ENCODE data around the gene TUBA8. TPM values are rescaled to one million over a fixed set of nuclear protein-coding genes. Genes with fewer than 3 reads are reported as not detected.

Gene TUBA8
- total RNA-seq, 1 experiment from 2014 or later = 2.6 TPM

- H3K4me1 Mint-ChIP-seq (ENCODE audit: low read depth, unreplicated experiment) = peaks cover 52% of the 10 kb centered on the region
- no peaks in the 10 kb centered on the region for H3K9me3 Mint-ChIP-seq (ENCODE audit: low read depth, unreplicated experiment)
- no peaks in the 10 kb centered on the region for H3K27me3 Mint-ChIP-seq (ENCODE audit: unreplicated experiment)
- TF ChIP-seq, protein P1, sequence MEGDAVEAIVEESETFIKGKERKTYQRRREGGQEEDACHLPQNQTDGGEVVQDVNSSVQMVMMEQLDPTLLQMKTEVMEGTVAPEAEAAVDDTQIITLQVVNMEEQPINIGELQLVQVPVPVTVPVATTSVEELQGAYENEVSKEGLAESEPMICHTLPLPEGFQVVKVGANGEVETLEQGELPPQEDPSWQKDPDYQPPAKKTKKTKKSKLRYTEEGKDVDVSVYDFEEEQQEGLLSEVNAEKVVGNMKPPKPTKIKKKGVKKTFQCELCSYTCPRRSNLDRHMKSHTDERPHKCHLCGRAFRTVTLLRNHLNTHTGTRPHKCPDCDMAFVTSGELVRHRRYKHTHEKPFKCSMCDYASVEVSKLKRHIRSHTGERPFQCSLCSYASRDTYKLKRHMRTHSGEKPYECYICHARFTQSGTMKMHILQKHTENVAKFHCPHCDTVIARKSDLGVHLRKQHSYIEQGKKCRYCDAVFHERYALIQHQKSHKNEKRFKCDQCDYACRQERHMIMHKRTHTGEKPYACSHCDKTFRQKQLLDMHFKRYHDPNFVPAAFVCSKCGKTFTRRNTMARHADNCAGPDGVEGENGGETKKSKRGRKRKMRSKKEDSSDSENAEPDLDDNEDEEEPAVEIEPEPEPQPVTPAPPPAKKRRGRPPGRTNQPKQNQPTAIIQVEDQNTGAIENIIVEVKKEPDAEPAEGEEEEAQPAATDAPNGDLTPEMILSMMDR (IDR thresholded peaks at IDR 0.05; ENCODE audit: unreplicated experiment) = no peak
- H3K27ac Mint-ChIP-seq (ENCODE audit: unreplicated experiment) = no peak overlapping the region
- CTCF ChIA-PET = interaction anchor here (1.0 to 3.1 kb wide), 16 partner anchors 10 to 1001 kb away, joined by 3 to 44 read pairs (median 6); partner anchors contain the start of gene MICAL3
- BruUV-seq (replicated peaks) = no TSS peak
- intact Hi-C loops (cut with micrococcal nuclease; ENCODE audit: unreplicated experiment) = loop anchor here (5.0 to 10.0 kb wide), 3 partner anchors 43 to 180 kb away; no protein-coding TSS in a partner anchor
- DNase-seq = no peak
- no peak overlapping the region for H3K4me3 Mint-ChIP-seq (ENCODE audit: low read depth, unreplicated experiment)
- peaks cover 32% of the 10 kb centered on the region for H3K36me3 Mint-ChIP-seq (ENCODE audit: insufficient read depth, unreplicated experiment)
These were observed 35.4 kb upstream of the TUBA8 start for GRCh38 chr22:18075101-18075719.

GRCh38 chr22:18075720-18076497 is 34.7 kb upstream of the TUBA8 start:
- H3K36me3 Mint-ChIP-seq (ENCODE audit: insufficient read depth, unreplicated experiment) = peaks cover 39% of the 10 kb centered on the region
- peaks cover 2% of the 10 kb centered on the region for H3K9me3 Mint-ChIP-seq (ENCODE audit: low read depth, unreplicated experiment)
- CTCF ChIA-PET = interaction anchor here (0.6 to 3.1 kb wide), 29 partner anchors 11 to 1001 kb away, joined by 3 to 44 read pairs (median 4); partner anchors contain the start of gene MICAL3
- TF ChIP-seq, protein P1 (IDR thresholded peaks at IDR 0.05; ENCODE audit: unreplicated experiment) = peak; percentile 83
- no peak overlapping the region for H3K27ac Mint-ChIP-seq (ENCODE audit: unreplicated experiment)
- no peaks in the 10 kb centered on the region for H3K27me3 Mint-ChIP-seq (ENCODE audit: unreplicated experiment)
- BruUV-seq (replicated peaks) = no TSS peak
- peaks cover 47% of the 10 kb centered on the region for H3K4me1 Mint-ChIP-seq (ENCODE audit: low read depth, unreplicated experiment)
- peak; percentile 77 for DNase-seq
- intact Hi-C loops (cut with micrococcal nuclease; ENCODE audit: unreplicated experiment) = loop anchor here (1.0 to 10.0 kb wide), 5 partner anchors 44 to 246 kb away; no protein-coding TSS in a partner anchor
- H3K4me3 Mint-ChIP-seq (ENCODE audit: low read depth, unreplicated experiment) = peak overlapping the region; percentile 98

DNA sequence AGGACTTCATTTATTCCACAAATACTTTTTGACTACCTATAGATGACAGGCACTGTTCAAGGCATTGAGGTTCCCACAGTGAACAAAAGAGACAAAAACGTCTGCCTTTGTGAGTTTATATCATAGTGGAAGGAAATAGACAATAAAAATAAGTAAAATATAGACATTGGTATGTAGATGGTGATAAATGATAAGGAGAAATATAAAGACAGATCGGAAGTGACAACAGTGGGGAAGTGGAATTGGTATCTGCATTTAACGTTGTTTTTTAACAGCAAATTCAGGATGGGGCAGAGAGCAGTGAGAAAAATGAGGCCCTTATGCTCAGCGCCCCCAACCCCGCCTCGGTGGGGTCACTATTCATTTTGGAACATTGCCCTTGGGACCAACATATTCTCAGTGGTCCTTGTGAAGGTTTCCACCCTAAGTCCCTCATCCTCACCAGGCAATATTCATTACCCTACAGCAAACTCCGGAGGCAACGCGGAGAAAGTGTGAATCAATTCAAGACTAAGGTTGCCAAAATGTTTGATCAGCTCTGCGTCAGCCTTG is 33.4 kb upstream of the TUBA8 start:
- Mint-ChIP-seq H3K9me3 (ENCODE audit: low read depth, unreplicated experiment) (peaks cover 2% of the 10 kb centered on the region), H3K27ac (ENCODE audit: unreplicated experiment) (peak overlapping the region; percentile 92), H3K4me3 (ENCODE audit: low read depth, unreplicated experiment) (peak overlapping the region; percentile 98), H3K4me1 (ENCODE audit: low read depth, unreplicated experiment) (peaks cover 34% of the 10 kb centered on the region), H3K36me3 (ENCODE audit: insufficient read depth, unreplicated experiment) (peaks cover 51% of the 10 kb centered on the region), H3K27me3 (ENCODE audit: unreplicated experiment) (no peaks in the 10 kb centered on the region)
- CTCF ChIA-PET = interaction anchor here (0.7 to 3.1 kb wide), 9 partner anchors 10 to 292 kb away, joined by 3 to 44 read pairs (median 5); partner anchors contain the start of gene MICAL3
- BruUV-seq (replicated peaks) = TSS peak; percentile 85
- intact Hi-C loops (cut with micrococcal nuclease; ENCODE audit: unreplicated experiment) = loop anchor here (2.0 to 10.0 kb wide), 4 partner anchors 45 to 182 kb away; no protein-coding TSS in a partner anchor
- DNase-seq = no peak
- TF ChIP-seq, protein P1 (IDR thresholded peaks at IDR 0.05; ENCODE audit: unreplicated experiment) = no peak

GRCh38 chr22:18077639-18078328 is 32.8 kb upstream of the TUBA8 start, which contains the start of gene PEX26:
PEX26 (plus strand) TSS chr22:18077990; CDS start chr22:18078377, 387 bp downstream.
- TF ChIP-seq, protein P1 (IDR thresholded peaks at IDR 0.05; ENCODE audit: unreplicated experiment) = no peak
- intact Hi-C loops (cut with micrococcal nuclease; ENCODE audit: unreplicated experiment) = loop anchor here (2.0 to 10.0 kb wide), 4 partner anchors 45 to 183 kb away; no protein-coding TSS in a partner anchor
- H3K4me3 Mint-ChIP-seq (ENCODE audit: low read depth, unreplicated experiment) = peak within 1 kb of the TSS; percentile 98
- DNase-seq = peak; percentile 95
- peak within 1 kb of the TSS; percentile 92 for H3K27ac Mint-ChIP-seq (ENCODE audit: unreplicated experiment)
- no TSS peak for BruUV-seq (replicated peaks)
- peaks cover 40% of the 10 kb centered on the region for H3K4me1 Mint-ChIP-seq (ENCODE audit: low read depth, unreplicated experiment)
- CTCF ChIA-PET = interaction anchor here (0.6 to 3.1 kb wide), 10 partner anchors 10 to 292 kb away, joined by 3 to 44 read pairs (median 4); partner anchors contain the start of genes MICAL3 and USP18
- H3K36me3 Mint-ChIP-seq (ENCODE audit: insufficient read depth, unreplicated experiment) = peaks cover 56% of the 10 kb centered on the region
- no peaks in the 10 kb centered on the region for H3K27me3 Mint-ChIP-seq (ENCODE audit: unreplicated experiment)
- peaks cover 2% of the 10 kb centered on the region for H3K9me3 Mint-ChIP-seq (ENCODE audit: low read depth, unreplicated experiment)

Measured in Calu3 (cell line).